ENCODE results near the gene CCDC74B. TPM values are rescaled to one million over a fixed set of nuclear protein-coding genes. Genes with fewer than 3 reads are reported as not detected.
"Not testable (repeated sequence)": the region's sequence is repeated elsewhere in the genome, so short reads cannot be mapped to it uniquely, and the experiment has no call there.

The CCDC74B gene
- total RNA-seq, 4 donors from 2014 or later, result 0.55 to 1.8 (median 1.4) TPM; not detected in 1

DNA sequence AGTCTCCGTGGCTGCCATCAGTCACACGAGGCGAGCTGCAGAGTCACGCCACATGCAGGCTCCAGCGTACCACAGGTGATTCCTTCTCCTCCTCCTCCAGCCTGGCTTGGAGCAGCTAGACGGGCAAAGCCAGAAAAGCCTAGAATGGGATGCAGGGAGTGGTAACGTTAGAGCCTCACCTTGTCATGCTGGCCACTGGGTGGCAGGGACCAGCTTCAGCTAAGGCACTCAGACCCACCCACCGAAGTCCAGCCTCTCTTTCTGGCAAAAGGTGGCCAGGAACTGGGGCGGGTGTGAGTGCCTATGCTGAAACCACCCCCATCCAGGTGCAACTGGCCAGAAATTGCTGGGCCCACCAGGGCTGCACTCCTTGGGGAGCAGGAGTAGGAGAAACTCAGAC, 17.2 kb downstream of the CCDC74B start:
- H3K9me3 ChIP-seq; DNase-seq; in situ Hi-C loops (cut with MboI; ENCODE audit: low pct_ligation_motif_present in 1 of 4, low pct_unique_long_range_greater_than_20kb in 1 of 4, low sequenced_read_pairs in 3 of 4); H3K27ac ChIP-seq; H3K27me3 ChIP-seq; H3K4me1 ChIP-seq; H3K36me3 ChIP-seq; H3K4me3 ChIP-seq; intact Hi-C loops (cut with DNase I; ENCODE audit: low total_unique reads): not testable (repeated sequence)
- WGBS, 2 donors (ENCODE audit: low coverage in 1 of 2), result 64% methylated on average over 5 of the region's 9 CpGs; no CpG with 5 or more reads in 1 of the 2 donors

DNA sequence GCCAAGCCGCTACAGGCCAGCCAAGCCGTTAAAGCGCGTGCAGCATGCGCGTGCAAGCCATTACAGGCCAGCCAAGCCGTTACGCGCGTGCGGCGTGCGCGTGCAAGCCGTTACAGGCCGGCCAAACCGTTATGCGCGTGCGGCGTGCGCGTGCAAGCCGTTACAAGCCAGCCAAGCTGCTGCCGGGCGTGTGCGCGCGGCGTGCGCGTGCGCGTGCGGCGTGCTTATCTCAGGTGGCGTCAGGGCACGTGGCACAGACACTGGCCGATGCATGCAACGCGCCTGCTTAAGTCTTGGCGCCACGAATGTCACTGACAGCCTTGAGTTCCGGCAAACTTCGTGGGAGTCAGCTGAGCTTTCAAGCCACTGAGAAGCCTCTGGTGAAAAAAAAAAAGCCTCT, 24.0 kb downstream of the CCDC74B start:
- in situ Hi-C loops (cut with MboI; ENCODE audit: low pct_ligation_motif_present in 1 of 4, low pct_unique_long_range_greater_than_20kb in 1 of 4, low sequenced_read_pairs in 3 of 4); H3K36me3 ChIP-seq: not testable (repeated sequence)

DNA sequence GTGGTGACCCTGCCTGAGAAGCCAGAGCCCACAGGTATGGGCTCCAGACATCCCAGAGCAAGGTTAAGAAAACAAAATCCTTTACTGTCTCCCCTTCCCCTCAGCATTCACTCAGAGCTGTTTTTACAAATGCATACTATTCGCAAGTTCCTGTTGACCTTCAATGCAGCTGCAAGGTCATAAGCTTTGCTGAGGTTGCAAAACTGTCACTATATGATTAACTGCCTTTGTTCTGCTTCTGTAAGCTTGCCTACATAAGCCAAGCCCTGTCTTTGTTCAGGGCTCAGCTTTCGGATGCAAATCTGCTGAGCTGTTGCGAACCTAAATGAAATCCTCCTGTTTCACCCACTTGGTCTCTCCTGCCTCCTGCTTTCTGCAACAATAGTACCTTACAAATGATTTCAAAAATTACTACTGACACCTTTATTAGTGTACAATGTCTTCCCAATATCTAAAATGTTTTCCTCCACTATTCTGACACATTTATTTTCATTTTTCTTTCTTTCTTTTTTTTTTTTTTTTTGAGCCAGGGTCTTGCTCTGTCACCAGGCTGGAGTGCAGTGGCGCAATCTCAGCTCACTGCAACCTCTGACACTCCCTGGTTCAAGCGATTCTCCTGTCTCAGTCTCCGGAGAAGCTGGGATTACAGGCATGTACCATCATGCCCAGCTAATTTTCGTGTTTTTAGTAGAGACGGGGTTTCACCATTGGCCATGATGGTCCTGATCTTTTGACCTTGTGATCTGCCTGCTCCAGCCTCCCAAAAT, 42.1 kb downstream of the CCDC74B start:
- H3K27ac ChIP-seq; intact Hi-C loops (cut with DNase I; ENCODE audit: low total_unique reads); H3K27me3 ChIP-seq; H3K9me3 ChIP-seq; H3K36me3 ChIP-seq; H3K4me3 ChIP-seq; in situ Hi-C loops (cut with MboI; ENCODE audit: low pct_ligation_motif_present in 1 of 4, low pct_unique_long_range_greater_than_20kb in 1 of 4, low sequenced_read_pairs in 3 of 4); H3K4me1 ChIP-seq; DNase-seq: not testable (repeated sequence)
- WGBS, 2 donors (ENCODE audit: low coverage in 1 of 2), result 60% methylated on average over 6 of the region's 8 CpGs; no CpG with 5 or more reads in 1 of the 2 donors

More for the DNA sequence above, 24.0 kb downstream of the CCDC74B start:
- H3K27ac ChIP-seq; intact Hi-C loops (cut with DNase I; ENCODE audit: low total_unique reads); H3K4me3 ChIP-seq; H3K9me3 ChIP-seq; H3K27me3 ChIP-seq; H3K4me1 ChIP-seq; DNase-seq: not testable (repeated sequence)
- WGBS, 2 donors (ENCODE audit: low coverage in 1 of 2), result 94% methylated on average over 38 of the region's 45 CpGs; no CpG with 5 or more reads in 1 of the 2 donors

Small RNA genes lying within 50 kb of the gene (small RNA-seq; reads per million reads assigned to genes)
- 0 reads per million in 4 donors for gene RNU6-1049P

Other genes starting within 250 kb of the CCDC74B start
- gene RAB6C, start 165.4 kb downstream of the CCDC74B start, total RNA-seq, result under 1 TPM in 2 of 4 donors, not detected in 2; 0.16 to 0.41 TPM
- gene POTEF, start 15.9 kb downstream of the CCDC74B start, total RNA-seq, result not detected
- gene SMPD4, start 36.5 kb upstream of the CCDC74B start, total RNA-seq, result 100 to 1,000 TPM in 1 of 4 donors, 10 to 100 TPM in 3; 29.1 to 110 (median 52.8) TPM
- gene MZT2B, start 37.1 kb upstream of the CCDC74B start, total RNA-seq, result 100 to 1,000 TPM in 2 of 4 donors, 10 to 100 TPM in 2; 50.5 to 144 (median 102) TPM
- under 1 TPM in 1 of 4 donors, not detected in 3; 0.27 TPM for gene TUBA3E, start 53.3 kb upstream of the CCDC74B start, total RNA-seq
- 100 to 1,000 TPM in 1 of 4 donors, 10 to 100 TPM in 3; 52.1 to 367 (median 83.7) TPM for gene IMP4, start 197.8 kb upstream of the CCDC74B start, total RNA-seq
- 100 to 1,000 TPM; 136 to 168 (median 148) TPM for gene PTPN18, start 210.9 kb upstream of the CCDC74B start, total RNA-seq

Data from transverse colon (tissue), 4 donors.